Measurements from ENCODE around the gene PPP1R3G. TPM values are rescaled to one million over a fixed set of nuclear protein-coding genes. Genes with fewer than 3 reads are reported as not detected.

The PPP1R3G gene
- total RNA-seq, 2 donors from 2014 or later, result 8.8 to 16.4 TPM

GRCh38 chr6:5100806-5101205 lies 15.7 kb downstream of the PPP1R3G start:
- H3K4me3 ChIP-seq, result no peak overlapping the region
- H3K27me3 ChIP-seq, result no peaks in the 10 kb centered on the region
- DNase-seq (ENCODE audit: low spot score), result no peak
- H3K36me3 ChIP-seq, result no peaks in the 10 kb centered on the region
- no peak for TF ChIP-seq CTCF (IDR thresholded peaks at IDR 0.05)
- peaks cover 0 to 23% of the 10 kb centered on the region in 2 donors for H3K4me1 ChIP-seq
- H3K27ac ChIP-seq, result no peak overlapping the region
- H3K9me3 ChIP-seq, result no peaks in the 10 kb centered on the region

- Histone ChIP-seq H3K9me3 (no peaks in the 10 kb centered on the region), H3K27ac (peak overlapping the region in 1 of 2 donors; percentile 24), H3K4me1 (peaks cover 0 to 10% of the 10 kb centered on the region in 2 donors), H3K4me3 (no peak overlapping the region), H3K36me3 (no peaks in the 10 kb centered on the region), H3K27me3 (no peaks in the 10 kb centered on the region)
- DNase-seq (ENCODE audit: low spot score), result no peak
- no peak for TF ChIP-seq CTCF (IDR thresholded peaks at IDR 0.05)
These were observed 17.3 kb downstream of the PPP1R3G start for GRCh38 chr6:5102267-5102970.

GRCh38 chr6:5103250-5103649 lies 18.1 kb downstream of the PPP1R3G start:
- no peak overlapping the region for H3K4me3 ChIP-seq
- H3K36me3 ChIP-seq, result no peaks in the 10 kb centered on the region
- DNase-seq (ENCODE audit: low spot score), result no peak
- H3K4me1 ChIP-seq, result peaks cover 0 to 9% of the 10 kb centered on the region in 2 donors
- H3K27ac ChIP-seq, result peak overlapping the region in 1 of 2 donors; percentile 24
- H3K27me3 ChIP-seq, result no peaks in the 10 kb centered on the region
- no peaks in the 10 kb centered on the region for H3K9me3 ChIP-seq
- TF ChIP-seq CTCF (IDR thresholded peaks at IDR 0.05), result no peak

- no peak for DNase-seq (ENCODE audit: low spot score)
- peaks cover 0 to 19% of the 10 kb centered on the region in 2 donors for H3K4me1 ChIP-seq
- peak overlapping the region in 1 of 2 donors; percentile 8 for H3K27ac ChIP-seq
- no peak overlapping the region for H3K4me3 ChIP-seq
- no peaks in the 10 kb centered on the region for H3K36me3 ChIP-seq
- no peak for TF ChIP-seq CTCF (IDR thresholded peaks at IDR 0.05)
- no peaks in the 10 kb centered on the region for H3K27me3 ChIP-seq
- no peaks in the 10 kb centered on the region for H3K9me3 ChIP-seq
These were observed 19.5 kb downstream of the PPP1R3G start for GRCh38 chr6:5104667-5105066.

GRCh38 chr6:5105146-5105545 lies 20.0 kb downstream of the PPP1R3G start:
- DNase-seq (ENCODE audit: low spot score), result no peak
- Histone ChIP-seq H3K27ac (peak overlapping the region in 1 of 2 donors; percentile 8), H3K36me3 (no peaks in the 10 kb centered on the region), H3K4me1 (peaks cover 0 to 19% of the 10 kb centered on the region in 2 donors), H3K9me3 (no peaks in the 10 kb centered on the region), H3K27me3 (no peaks in the 10 kb centered on the region), H3K4me3 (no peak overlapping the region)
- TF ChIP-seq CTCF (IDR thresholded peaks at IDR 0.05), result no peak

GRCh38 chr6:5107341-5107740 lies 22.2 kb downstream of the PPP1R3G start:
- no peaks in the 10 kb centered on the region for H3K36me3 ChIP-seq
- H3K27me3 ChIP-seq, result no peaks in the 10 kb centered on the region
- no peak for DNase-seq (ENCODE audit: low spot score)
- no peaks in the 10 kb centered on the region for H3K9me3 ChIP-seq
- H3K4me3 ChIP-seq, result peak overlapping the region in 1 of 2 donors; percentile 9
- no peak for TF ChIP-seq CTCF (IDR thresholded peaks at IDR 0.05)
- peak overlapping the region; percentile 78 to 96 for H3K27ac ChIP-seq
- H3K4me1 ChIP-seq, result peaks cover 0 to 26% of the 10 kb centered on the region in 2 donors

Data from right atrium auricular region (tissue), 2 donors.